HG03095 (cell line): ENCODE results near the gene BAHCC1.
"Not testable (repeated sequence)": the region's sequence is repeated elsewhere in the genome, so short reads cannot be mapped to it uniquely, and the experiment has no call there.

Experiments
- ATAC-seq: cut with Tn5 transposase; IDR thresholded peaks from one replicate; pipeline ENCODE4 v1.9.1; 2021; ENCODE audit warnings: moderate library complexity; ENCODE audit not compliant: unreplicated experiment

The BAHCC1 gene

DNA sequence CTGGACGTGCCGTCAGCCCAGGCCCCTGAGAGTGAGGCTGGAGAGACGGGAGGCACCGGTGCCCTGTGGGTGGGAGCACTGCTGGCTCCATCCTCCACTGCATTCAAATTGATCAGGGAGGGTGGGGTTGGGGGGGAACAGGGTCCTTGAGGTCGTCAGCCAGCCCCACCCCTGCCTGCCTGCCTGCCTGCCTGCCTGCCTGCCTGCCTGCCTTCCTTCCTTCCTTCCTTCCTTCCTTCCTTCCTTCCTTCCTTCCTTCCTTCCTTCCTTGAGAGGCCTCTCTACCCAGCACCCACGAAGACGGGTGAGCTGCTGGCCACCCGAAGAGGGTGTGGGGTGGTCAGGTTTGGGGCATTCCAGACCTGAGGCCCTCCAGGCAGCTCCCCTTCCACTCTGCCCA is 16.0 kb downstream of the BAHCC1 start:
- ATAC-seq, result no peak

DNA sequence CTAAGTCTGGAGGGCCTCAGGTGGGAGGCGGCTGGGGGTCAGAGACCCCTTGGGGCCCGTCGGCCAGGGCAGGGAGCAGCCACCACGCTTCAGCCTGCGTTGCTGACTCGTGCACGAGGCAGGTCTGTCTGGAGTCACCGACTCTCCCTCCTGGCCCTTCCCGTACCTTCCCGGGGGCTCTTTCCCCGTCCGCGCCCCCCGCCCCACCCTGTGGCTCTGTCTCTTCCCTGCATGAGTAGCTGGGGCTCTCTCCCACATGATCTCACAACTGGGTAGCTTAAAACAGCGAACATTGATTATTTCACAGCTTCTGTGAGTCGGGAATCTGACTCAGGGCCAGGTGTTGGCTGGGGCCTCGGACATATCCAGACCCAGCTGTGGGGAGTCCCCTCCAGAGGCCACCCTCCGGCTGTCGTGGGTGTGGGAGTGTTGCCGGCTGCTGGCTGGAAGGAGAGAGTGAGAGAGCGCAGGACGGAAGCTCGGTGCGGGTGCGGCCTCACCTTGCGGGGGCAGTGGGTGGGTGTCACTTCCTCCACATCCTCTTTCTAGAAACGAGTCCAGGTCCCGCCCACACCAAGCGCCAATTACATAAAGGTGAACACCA is 17.3 kb downstream of the BAHCC1 start:
- no peak for ATAC-seq

DNA sequence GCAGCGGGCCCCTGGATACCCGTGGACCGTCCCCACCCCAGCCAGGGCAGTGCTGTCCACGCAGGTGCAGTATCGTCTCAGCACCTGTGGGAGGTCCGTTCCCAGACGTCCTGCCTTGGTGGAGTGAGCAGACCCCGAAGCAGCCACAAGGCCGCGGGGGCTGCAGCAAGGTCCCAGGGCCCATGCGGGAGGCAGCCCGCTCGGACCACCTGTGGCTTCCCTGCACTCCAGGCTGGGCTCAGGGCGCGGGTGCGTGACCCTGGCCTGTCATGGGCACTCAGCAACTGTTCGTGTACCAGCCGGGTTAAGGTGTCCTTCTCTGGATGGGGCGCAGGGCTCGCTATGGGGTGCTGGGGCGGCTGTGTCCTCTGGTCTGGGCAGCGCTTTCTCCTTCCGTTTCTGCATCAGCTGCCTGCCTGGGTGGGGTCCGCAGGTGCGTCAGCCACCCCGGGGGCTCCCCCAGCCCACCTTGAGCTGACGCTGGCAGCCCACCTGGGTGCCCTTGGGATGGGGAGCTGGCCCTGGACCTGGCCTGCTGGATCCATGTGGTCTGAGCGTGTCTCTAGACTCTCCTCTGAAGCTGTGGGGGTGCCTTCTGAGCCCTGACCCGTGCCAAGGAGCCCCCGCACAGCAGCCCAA is 18.4 kb downstream of the BAHCC1 start:
- ATAC-seq, result no peak

DNA sequence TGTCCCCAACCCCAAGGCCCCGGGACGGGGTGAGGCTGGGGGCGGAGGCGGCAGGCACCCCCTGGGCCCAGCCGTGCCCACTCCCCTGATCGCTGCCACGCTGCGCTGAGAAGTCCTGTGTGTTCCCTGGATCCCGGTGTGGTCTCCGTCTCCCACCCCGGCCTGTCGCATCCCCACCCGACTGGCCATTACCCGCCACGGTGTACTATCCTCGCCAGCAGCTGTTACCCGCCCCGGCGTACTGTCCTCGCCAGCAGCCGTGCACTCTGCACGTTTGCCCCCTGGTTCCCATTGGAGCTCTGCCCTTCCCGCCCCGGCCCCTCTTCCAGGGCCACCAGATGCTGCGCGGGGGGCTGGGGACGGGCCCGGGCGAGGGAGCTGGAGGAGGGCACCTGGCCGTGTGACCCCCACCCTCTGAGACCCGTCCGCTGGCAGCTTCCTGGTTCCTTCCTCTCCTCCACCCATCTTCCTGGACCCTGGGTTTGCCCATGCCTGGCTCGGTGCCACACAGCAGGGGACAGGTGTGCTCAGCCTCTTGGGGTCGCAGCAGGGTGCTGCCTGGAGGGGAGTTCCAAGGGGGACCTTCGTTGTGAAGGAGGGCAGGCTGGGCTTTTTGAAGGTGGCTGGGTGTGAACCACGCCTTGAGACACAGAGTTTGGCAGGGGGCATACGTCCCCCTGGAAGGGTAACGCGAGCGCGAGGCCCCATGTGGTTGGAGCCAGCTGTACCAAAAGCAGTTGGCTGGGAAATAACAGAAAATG is 19.7 kb downstream of the BAHCC1 start:
- ATAC-seq, result no peak

DNA sequence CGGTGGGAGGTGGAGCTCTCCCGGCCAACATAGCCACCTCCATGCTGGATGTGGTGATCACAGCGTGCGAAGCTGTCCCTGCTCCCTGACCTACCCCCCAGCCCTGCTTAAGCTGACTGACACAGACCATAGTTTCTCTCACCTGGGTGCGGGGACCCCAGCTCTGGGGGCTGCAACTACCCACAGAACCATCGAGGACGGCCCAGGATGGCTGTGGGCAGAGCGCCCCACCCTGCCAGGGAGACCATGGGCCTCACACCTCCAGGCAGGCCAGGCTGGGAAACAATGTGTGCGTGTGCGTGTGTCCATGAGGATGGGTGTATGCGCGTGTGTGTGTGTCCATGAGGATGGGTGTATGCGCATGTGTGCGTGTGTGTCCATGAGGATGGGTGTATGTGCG is 20.4 kb downstream of the BAHCC1 start:
- ATAC-seq, result no peak

DNA sequence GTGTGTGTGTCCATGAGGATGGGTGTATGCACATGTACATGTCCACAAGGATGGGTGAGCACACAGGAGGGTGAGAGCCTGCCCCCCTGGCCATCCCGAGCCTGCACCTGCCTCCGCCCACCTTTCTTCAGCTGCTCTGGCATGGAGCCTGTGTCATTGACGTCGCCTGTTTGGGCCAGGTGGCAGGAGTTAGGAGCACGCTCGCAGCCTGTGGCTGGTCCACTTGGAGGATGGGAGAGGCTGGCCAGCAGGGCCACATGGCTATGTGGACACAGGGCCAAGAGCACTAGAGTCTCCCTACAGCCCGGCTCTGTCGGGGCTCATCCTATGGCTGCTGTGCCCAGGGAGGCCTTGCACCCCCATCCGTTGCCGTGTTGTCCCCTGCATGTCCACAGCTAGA is 21.4 kb downstream of the BAHCC1 start:
- ATAC-seq, result no peak

DNA sequence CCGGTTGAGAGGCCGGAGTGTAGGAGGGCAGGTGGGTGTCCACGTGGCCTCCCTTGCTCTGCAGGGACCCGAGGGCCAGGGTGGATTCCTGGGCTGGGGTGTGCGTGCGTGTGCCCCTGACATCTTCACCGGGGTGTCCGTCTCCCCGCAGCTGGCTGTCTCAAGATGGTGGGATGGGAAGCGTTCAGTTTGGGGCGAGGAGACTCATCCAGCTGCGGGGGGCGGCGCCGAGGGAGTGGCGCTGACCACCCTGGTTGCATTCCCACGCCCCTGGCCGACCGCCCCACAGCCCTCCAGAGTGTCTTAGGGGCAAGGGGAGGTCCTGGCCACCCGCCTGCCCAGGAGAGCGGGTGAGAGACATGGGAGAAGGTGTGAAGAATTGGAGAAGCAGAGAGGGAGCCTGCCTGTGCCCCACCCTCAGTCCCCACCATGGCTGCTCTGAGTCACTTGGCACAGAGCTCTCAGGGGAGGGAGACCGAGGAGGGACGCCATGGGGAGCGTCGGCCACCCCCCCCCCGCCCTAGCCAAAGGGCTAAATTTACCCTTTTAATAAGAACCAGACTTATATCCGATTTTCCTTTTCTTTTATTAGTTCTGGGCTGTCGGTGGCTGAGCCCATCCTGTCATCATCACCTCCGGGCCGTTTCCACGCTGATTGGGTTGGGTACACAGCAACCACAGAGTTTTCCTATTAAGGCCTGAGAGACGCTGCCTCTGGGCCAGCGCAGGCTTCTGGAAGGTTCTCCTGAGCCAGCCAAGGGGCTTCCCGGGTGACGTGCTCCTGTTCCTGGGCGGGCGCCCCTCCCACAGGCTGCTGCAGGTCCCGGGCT is 22.0 kb downstream of the BAHCC1 start:
- ATAC-seq, result no peak

DNA sequence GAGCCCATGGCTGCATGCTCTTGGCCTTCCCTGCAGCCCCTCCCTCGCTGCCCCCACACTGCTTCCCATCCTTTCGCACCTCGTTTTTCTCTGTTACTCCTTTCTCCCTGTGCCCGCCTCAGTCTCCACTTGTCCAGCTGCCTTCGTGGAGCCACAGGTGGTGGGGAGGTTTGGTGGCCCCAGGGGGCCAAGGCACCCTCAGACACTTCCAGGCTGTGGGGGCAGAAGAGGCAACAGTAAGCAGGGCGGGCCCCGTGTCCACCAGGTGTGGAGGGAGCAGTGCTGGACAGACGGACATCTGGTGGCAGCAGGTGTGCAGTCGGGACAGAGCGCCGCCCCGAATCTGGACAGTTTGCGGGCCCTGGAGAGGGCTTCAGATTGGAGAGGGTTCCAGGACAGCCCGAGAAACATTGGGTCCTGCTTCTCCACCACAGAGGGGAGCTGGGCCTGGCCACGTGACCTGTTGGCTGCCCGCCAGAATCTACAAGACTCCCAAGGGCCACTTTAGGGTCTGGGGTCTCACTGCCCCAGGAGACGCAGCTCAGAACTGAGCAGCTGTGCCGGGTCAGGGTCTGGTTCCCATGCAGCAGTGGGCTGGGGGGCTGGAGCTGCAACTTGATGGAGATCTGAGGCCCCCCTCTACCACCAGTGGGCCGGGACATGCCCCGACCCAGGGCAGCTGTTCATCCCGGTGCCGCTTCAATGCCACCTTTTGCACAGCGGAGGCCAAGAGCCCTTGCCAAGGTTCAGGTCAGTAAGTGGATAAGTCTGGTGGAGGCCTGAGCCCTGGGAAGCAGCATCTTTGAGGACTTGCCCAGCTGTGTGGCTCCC is 22.8 kb downstream of the BAHCC1 start:
- ATAC-seq, result no peak

DNA sequence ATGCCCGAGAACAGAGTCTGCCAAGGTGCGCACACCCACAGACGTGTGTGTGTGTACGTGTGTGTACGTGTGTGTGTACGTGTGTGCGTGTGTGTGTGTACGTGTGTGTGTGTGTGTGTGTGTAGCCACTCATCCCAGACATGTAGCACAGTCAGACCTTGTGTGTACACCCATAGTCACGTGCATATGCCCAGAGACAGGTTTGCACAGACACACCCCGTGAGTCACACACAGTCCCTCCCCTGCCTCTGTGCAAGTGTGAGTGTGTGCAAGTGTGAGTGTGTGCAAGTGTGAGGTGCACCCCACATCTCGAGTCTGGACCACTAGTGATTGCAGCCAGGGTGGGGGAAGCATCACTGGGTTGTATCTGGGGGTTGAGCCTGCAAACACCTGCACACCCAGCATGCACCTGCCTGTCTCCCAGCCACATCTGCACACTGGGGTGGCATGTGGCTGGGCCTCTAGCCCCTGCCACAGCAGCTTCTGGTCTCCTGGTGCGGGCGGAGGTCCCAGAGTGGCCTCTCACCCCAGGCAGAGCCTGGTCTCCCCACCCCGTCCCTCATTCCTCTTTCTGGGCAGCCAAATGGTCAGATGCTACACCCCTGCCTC is 23.6 kb downstream of the BAHCC1 start:
- no peak for ATAC-seq

DNA sequence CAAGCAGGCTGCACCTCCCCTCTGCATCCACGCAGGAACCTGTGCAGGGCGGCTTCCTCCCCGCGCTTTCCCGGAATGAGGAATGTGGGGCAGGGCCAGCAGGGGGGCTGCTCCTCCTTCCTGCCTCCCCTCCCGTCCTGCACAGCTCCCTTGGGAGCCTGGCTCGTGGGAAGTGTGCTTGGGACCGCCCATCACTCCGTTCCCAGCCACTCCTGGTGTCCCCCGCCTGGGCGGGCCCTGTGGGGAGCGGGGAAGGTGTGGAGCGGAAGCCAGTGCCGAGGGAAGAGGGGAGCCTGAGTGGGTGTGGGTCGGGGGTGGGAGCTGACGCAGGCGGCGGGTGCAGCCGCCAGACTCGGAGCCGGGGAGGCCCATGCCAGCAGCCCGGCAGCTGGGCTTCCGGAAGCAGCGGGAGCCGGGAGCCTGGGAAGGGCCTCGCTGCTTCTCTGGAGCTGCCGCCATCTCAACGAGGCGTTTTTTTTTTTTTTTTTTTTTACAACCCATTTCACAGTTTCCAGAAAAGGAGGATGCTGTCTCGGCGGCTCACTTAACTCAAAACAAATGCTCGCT is 24.1 kb downstream of the BAHCC1 start:
- ATAC-seq, result no peak

DNA sequence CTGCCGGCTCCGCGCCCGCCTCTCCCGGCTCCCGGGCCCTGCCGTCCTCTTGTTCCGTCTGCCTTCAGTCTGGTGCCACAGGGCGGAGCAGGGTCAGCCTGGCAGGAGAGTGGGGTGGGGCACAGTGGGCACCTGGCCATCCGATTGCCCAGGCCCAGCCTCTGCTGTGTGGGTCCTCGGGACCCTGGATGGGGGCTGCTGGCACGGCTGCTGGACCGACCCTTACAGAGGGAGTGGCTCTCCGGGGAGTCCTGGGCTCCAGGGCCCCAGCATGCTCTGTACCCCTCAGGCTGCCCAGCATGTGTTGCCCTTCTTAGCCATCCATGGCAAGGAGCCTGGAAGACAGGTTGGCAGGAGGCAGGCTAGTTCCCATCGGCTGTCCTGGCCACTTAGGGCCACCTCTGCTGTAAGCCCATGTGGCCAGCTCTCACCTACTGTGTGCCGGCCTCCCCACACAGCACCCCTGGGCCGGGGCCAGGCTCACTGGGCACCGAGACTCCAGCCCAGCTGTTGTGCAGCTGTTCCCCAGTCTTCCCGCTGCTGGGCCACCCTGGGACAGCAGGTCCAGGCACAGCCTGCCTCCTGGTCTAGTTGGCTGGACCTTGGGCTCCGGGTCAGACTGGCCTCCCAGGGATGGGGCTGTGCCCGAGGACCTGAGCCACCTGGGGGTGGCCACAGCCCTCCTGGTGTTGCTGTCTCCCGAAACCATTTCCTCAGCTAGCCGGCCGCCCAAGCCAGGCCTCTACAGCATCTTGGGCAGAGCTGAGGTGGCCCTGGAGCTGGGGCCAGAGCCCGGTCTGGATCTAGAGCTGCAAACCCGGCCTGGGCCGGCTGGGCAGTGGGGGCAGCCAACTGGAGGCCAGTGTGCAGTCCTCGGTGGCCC is 24.9 kb downstream of the BAHCC1 start:
- no peak for ATAC-seq

DNA sequence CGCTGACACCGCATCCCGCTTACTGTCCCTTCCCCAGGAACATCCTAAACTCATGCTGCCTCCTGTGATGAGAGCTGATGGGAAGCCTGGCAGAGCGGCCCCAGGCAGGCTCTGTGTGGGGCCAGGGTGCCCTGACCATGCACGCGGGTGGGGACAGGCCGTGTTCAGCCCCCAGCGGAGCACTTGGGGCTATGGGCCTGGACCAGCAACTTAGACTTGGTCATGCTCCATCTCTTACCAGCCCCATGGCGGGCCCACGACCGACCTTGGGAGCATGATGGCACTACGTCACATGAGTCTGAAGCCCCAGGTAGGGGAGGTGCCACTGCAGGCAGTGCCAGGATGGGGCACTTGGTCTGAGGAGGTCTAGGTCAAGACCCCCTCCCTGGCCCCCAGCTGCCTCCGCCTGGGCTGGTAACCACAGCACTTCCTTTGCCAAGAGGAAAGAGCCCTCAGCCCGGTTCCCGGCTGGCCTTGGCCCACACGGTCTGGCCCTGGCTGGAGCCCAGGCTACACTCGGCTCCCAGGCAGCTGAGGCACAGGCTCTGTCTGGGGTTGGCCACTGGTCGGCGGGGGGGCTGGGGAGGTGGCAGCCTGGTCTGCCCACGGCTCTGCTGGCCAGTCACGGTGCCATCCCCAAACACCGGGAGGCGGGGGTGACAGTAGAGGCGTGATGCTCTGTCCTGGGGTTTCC is 25.7 kb downstream of the BAHCC1 start:
- ATAC-seq, result no peak

DNA sequence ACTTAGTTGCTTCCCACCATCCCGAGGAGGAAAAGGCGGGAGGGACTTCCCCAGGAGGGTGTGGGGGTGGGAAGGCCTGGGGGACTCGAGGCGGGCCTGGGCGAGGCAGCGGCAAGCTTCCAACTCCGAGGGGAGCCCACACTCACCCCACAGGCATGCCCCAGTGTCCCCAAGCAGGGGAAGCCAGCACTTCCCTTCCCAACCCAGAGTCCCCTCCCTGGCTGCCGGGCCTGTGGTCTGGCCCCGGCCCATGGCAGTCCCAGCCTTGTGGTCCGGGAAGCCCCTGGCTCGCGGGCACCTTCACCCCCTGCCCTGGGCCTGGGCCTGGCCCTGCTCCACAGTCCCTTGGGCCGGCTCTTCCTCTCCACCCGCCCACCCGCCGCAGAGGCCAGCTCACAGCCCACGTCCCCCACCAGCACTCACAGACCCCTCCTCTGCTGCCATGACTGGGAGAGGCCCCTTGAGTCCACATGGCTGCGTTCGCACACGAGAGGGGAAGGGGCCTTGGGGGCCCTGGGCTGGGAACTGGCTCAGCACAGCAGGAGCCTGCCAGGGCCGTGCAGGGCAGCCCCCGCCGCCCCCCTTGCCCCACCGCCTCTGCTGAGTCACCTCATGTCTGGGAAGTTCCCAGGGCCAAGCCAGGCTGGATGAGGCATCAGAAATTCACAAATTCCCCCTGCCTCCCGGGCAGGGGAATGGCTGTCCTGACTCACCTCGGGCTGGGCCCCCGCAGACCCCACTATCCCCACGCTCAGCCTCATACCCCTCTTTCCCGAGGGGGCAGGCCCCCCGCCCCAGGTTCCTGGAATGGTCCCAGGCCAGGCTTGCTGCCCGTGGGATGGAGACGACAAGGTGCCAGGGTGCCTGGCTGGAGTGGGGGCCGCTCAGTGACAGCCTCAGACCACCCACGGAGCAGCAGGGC is 27.8 kb downstream of the BAHCC1 start:
- ATAC-seq, result no peak

DNA sequence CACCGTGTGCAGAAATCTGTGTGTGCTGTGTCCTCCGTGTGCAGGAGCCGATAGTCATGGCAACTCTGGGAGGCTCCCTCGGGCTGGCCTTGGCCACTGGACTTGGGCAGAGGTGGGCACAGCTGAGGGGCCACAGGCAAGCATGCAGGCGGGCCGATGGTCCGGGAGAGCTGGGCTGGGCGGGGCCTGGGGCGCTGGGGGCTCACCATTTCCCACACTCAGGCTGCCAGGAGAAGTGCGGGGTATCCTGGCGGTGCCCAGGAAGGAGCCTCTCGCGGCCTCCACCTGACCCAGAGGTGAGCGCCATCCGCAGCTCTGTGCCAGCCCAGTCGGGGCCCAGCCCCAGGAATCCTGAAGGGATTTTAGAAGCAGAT is 28.4 kb downstream of the BAHCC1 start:
- ATAC-seq, result no peak

DNA sequence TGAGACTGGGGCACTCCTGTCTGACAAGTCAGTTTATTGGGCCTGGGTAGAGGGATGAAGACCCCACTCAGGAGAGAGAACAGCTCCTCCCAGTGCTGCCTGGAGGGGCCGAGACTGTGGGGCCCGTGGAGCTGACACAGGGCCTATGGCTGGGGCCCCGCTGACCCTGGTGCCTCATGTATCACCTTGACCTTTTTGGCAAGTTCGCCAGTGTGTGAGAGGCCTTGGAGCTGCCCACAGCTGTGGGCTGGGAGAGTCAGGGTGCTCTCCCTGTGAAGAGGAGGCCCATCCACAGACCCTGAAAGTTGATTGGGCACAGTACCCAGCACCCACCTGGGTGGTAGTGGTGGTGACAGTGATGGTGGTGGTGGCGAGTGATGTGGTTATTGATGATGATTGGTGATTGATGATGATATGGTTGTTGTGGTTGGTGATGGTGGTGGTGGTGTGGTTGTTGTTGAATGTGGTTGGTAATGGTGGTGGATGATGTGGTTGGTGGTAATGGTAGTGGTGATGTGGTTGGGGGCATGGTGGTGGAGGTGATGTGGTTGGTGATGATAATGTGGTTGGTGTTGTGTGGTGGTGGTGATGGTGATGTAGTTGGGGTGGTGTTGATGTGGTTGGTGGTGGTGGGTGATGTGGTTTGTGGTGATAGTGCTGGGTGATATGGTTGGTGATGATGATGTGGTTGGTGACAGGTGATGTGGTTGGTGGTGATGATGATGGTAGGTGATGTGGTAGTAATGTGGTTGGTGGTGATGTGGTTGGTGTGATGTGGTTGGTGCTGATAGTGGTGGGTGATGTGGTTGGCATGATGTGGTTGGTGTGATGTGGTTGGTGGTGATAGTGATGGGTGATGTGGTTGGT is 29.1 kb downstream of the BAHCC1 start:
- ATAC-seq, result no peak

DNA sequence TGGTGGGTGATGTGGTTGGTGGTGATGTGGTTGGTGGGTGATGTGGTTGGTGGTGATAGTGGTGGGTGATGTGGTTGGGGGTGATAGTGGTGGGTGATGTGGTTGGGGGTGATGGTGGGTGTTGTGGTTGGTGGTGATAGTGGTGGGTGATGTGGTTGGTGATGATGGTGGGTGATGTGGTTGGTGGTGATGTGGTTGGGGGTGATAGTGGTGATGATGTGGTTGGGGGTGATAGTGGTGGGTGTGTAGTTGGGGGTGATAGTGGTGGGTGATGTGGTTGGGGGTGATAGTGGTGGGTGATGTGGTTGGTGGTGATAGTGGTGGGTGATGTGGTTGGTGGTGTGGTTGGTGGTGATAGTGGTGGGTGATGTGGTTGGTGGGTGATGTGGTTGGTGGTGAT is 29.8 kb downstream of the BAHCC1 start:
- ATAC-seq, result not testable (repeated sequence)
